ENCODE results near the gene ST8SIA5.

ST8SIA5 gene

DNA sequence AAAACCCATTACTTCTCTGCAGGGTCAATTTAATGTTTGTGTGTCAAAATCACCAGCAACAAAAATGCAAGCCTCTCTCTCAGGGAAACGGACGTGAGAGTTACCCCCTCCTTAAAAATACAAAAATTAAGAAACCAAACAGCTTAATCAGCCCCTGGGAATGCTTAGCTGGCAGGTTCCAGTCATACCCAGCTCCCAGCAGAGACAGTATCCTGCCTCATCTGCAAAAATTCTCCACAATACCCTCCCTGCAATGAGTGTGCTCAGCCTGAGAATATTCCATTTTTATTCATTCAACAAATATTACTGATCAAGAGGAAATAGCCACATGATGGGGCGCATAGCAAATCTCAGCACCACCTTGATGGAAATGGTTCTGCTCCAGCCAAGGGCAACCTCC lies 36.3 kb downstream of the ST8SIA5 start:
- no peak overlapping the region for H4K91ac ChIP-seq (ENCODE audit: low read depth, low read length, poor library complexity)
- H2BK12ac ChIP-seq (ENCODE audit: low read length) = no peak overlapping the region
- H2AK5ac ChIP-seq (ENCODE audit: low read depth, low read length) = no peak overlapping the region
- H3K4ac ChIP-seq (ENCODE audit: low read length) = no peak overlapping the region
- no peak overlapping the region for H2BK5ac ChIP-seq (ENCODE audit: low read length)
- H3K36me3 ChIP-seq (replicated peaks in 1 of 2; ENCODE audit: control insufficient read depth in 2 of 2, insufficient read depth in 2 of 2, low read length in 2 of 2) = no peaks in the 10 kb centered on the region
- H3K4me3 ChIP-seq (ENCODE audit: low read length in 2 of 2) = no peak overlapping the region
- no CpG with 5 or more reads among the region's 3 CpGs for WGBS, 2 donors (ENCODE audit: extremely low coverage in 2 of 2, insufficient read length in 2 of 2, insufficient replicate concordance in 1 of 2)
- H4K8ac ChIP-seq (ENCODE audit: low read depth, low read length) = no peak overlapping the region
- no peak overlapping the region for H3K27ac ChIP-seq (replicated peaks; ENCODE audit: low read length)
- no peak for DNase-seq (ENCODE audit: low spot score)
- H3K79me1 ChIP-seq (ENCODE audit: low read depth, low read length) = no peaks in the 10 kb centered on the region
- H3K23ac ChIP-seq (ENCODE audit: low read depth, low read length, poor library complexity) = no peak overlapping the region
- H3K4me2 ChIP-seq (ENCODE audit: insufficient read depth, low read length, poor library complexity, severe bottlenecking) = no peak overlapping the region
- H2AFZ ChIP-seq (ENCODE audit: low read length) = no peak overlapping the region
- H3K18ac ChIP-seq (ENCODE audit: low read length) = no peak overlapping the region
- H2BK15ac ChIP-seq (ENCODE audit: low read length) = no peak overlapping the region
- H2BK120ac ChIP-seq (ENCODE audit: low read depth, low read length) = no peak overlapping the region
- no peaks in the 10 kb centered on the region for H3K27me3 ChIP-seq (ENCODE audit: control insufficient read depth in 3 of 3, insufficient read depth in 3 of 3, low read depth in 1 of 3, low read length in 3 of 3)
- no peak overlapping the region for H3K9ac ChIP-seq (ENCODE audit: low read depth, low read length, poor library complexity)
- H3K4me1 ChIP-seq (ENCODE audit: control insufficient read depth in 2 of 2, insufficient read depth in 1 of 2, low read depth in 1 of 2, low read length in 2 of 2) = peaks cover 4 to 13% of the 10 kb centered on the region in 2 donors
- H3K14ac ChIP-seq (ENCODE audit: low read length) = no peak overlapping the region
- no peaks in the 10 kb centered on the region for H3K9me3 ChIP-seq (replicated peaks in 1 of 2; ENCODE audit: control insufficient read depth in 2 of 2, insufficient read depth in 1 of 2, low read depth in 1 of 2, low read length in 2 of 2)

- H3K27me3 ChIP-seq (ENCODE audit: control insufficient read depth in 3 of 3, insufficient read depth in 3 of 3, low read depth in 1 of 3, low read length in 3 of 3) = no peaks in the 10 kb centered on the region
- no peak overlapping the region for H3K4me2 ChIP-seq (ENCODE audit: insufficient read depth, low read length, poor library complexity, severe bottlenecking)
- no peak for DNase-seq (ENCODE audit: low spot score)
- no peak overlapping the region for H3K4me3 ChIP-seq (ENCODE audit: low read length in 2 of 2)
- H3K23ac ChIP-seq (ENCODE audit: low read depth, low read length, poor library complexity) = no peak overlapping the region
- no peak overlapping the region for H3K9ac ChIP-seq (ENCODE audit: low read depth, low read length, poor library complexity)
- no peak overlapping the region for H3K18ac ChIP-seq (ENCODE audit: low read length)
- H2BK5ac ChIP-seq (ENCODE audit: low read length) = no peak overlapping the region
- no peaks in the 10 kb centered on the region for H3K9me3 ChIP-seq (replicated peaks in 1 of 2; ENCODE audit: control insufficient read depth in 2 of 2, insufficient read depth in 1 of 2, low read depth in 1 of 2, low read length in 2 of 2)
- H3K4ac ChIP-seq (ENCODE audit: low read length) = no peak overlapping the region
- H3K14ac ChIP-seq (ENCODE audit: low read length) = no peak overlapping the region
- H3K4me1 ChIP-seq (ENCODE audit: control insufficient read depth in 2 of 2, insufficient read depth in 1 of 2, low read depth in 1 of 2, low read length in 2 of 2) = peaks cover 4 to 13% of the 10 kb centered on the region in 2 donors
- no peak overlapping the region for H4K91ac ChIP-seq (ENCODE audit: low read depth, low read length, poor library complexity)
- H4K8ac ChIP-seq (ENCODE audit: low read depth, low read length) = no peak overlapping the region
- H2AK5ac ChIP-seq (ENCODE audit: low read depth, low read length) = no peak overlapping the region
- no peak overlapping the region for H3K27ac ChIP-seq (replicated peaks; ENCODE audit: low read length)
- no CpG with 5 or more reads among the region's 7 CpGs for WGBS, 2 donors (ENCODE audit: extremely low coverage in 2 of 2, insufficient read length in 2 of 2, insufficient replicate concordance in 1 of 2)
- H3K36me3 ChIP-seq (replicated peaks in 1 of 2; ENCODE audit: control insufficient read depth in 2 of 2, insufficient read depth in 2 of 2, low read length in 2 of 2) = no peaks in the 10 kb centered on the region
- no peaks in the 10 kb centered on the region for H3K79me1 ChIP-seq (ENCODE audit: low read depth, low read length)
- no peak overlapping the region for H2BK12ac ChIP-seq (ENCODE audit: low read length)
- H2BK15ac ChIP-seq (ENCODE audit: low read length) = no peak overlapping the region
- H2BK120ac ChIP-seq (ENCODE audit: low read depth, low read length) = no peak overlapping the region
- no peak overlapping the region for H2AFZ ChIP-seq (ENCODE audit: low read length)
These were observed 36.8 kb downstream of the ST8SIA5 start for GRCh38 chr18:46720092-46720491.

DNA sequence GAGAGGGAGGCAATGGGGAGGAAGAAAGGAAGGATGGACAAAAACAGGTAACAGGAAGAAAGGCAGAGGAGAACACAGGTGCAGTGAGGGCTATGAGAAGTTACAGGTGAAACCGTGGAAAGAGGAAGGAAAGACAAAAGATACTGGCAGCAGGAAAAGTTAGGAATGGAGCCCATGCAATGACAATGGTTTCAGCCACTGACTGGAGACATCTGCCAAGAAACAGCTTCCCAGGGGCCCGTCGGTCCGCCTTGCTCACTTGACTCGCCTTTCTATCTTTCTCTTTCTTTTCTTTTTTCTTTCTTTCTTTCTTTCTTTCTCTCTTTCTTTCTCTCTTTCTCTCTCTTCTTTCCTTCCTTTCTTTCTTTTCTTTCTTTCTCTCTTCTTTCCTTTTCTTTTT lies 37.5 kb downstream of the ST8SIA5 start:
- no peak overlapping the region for H3K9ac ChIP-seq (ENCODE audit: low read depth, low read length, poor library complexity)
- H3K4me3 ChIP-seq (ENCODE audit: low read length in 2 of 2) = no peak overlapping the region
- H2BK120ac ChIP-seq (ENCODE audit: low read depth, low read length) = no peak overlapping the region
- H3K4me1 ChIP-seq (ENCODE audit: control insufficient read depth in 2 of 2, insufficient read depth in 1 of 2, low read depth in 1 of 2, low read length in 2 of 2) = peaks cover 4 to 13% of the 10 kb centered on the region in 2 donors
- H2BK5ac ChIP-seq (ENCODE audit: low read length) = no peak overlapping the region
- no peak overlapping the region for H2BK12ac ChIP-seq (ENCODE audit: low read length)
- no peak for DNase-seq (ENCODE audit: low spot score)
- H3K18ac ChIP-seq (ENCODE audit: low read length) = no peak overlapping the region
- no peak overlapping the region for H3K4me2 ChIP-seq (ENCODE audit: insufficient read depth, low read length, poor library complexity, severe bottlenecking)
- no peak overlapping the region for H3K14ac ChIP-seq (ENCODE audit: low read length)
- H3K23ac ChIP-seq (ENCODE audit: low read depth, low read length, poor library complexity) = no peak overlapping the region
- no peak overlapping the region for H2AK5ac ChIP-seq (ENCODE audit: low read depth, low read length)
- H3K9me3 ChIP-seq (replicated peaks in 1 of 2; ENCODE audit: control insufficient read depth in 2 of 2, insufficient read depth in 1 of 2, low read depth in 1 of 2, low read length in 2 of 2) = no peaks in the 10 kb centered on the region
- no peak overlapping the region for H3K27ac ChIP-seq (replicated peaks; ENCODE audit: low read length)
- H3K79me1 ChIP-seq (ENCODE audit: low read depth, low read length) = no peaks in the 10 kb centered on the region
- peaks cover 0 to 2% (median 0%) of the 10 kb centered on the region in 3 experiments for H3K27me3 ChIP-seq (ENCODE audit: control insufficient read depth in 3 of 3, insufficient read depth in 3 of 3, low read depth in 1 of 3, low read length in 3 of 3)
- no peak overlapping the region for H4K91ac ChIP-seq (ENCODE audit: low read depth, low read length, poor library complexity)
- no peak overlapping the region for H2BK15ac ChIP-seq (ENCODE audit: low read length)
- no peak overlapping the region for H3K4ac ChIP-seq (ENCODE audit: low read length)
- no peak overlapping the region for H4K8ac ChIP-seq (ENCODE audit: low read depth, low read length)
- H3K36me3 ChIP-seq (replicated peaks in 1 of 2; ENCODE audit: control insufficient read depth in 2 of 2, insufficient read depth in 2 of 2, low read length in 2 of 2) = no peaks in the 10 kb centered on the region
- WGBS, 2 donors (ENCODE audit: extremely low coverage in 2 of 2, insufficient read length in 2 of 2, insufficient replicate concordance in 1 of 2) = no CpG with 5 or more reads among the region's 5 CpGs
- H2AFZ ChIP-seq (ENCODE audit: low read length) = no peak overlapping the region

GRCh38 chr18:46718501-46719341 lies 38.1 kb downstream of the ST8SIA5 start:
- H3K4me1 ChIP-seq (ENCODE audit: control insufficient read depth in 2 of 2, insufficient read depth in 1 of 2, low read depth in 1 of 2, low read length in 2 of 2) = peaks cover 4 to 13% of the 10 kb centered on the region in 2 donors
- H3K14ac ChIP-seq (ENCODE audit: low read length) = no peak overlapping the region
- no CpG with 5 or more reads among the region's 10 CpGs for WGBS, 2 donors (ENCODE audit: extremely low coverage in 2 of 2, insufficient read length in 2 of 2, insufficient replicate concordance in 1 of 2)
- no peaks in the 10 kb centered on the region for H3K9me3 ChIP-seq (replicated peaks in 1 of 2; ENCODE audit: control insufficient read depth in 2 of 2, insufficient read depth in 1 of 2, low read depth in 1 of 2, low read length in 2 of 2)
- H3K79me1 ChIP-seq (ENCODE audit: low read depth, low read length) = no peaks in the 10 kb centered on the region
- H3K4me2 ChIP-seq (ENCODE audit: insufficient read depth, low read length, poor library complexity, severe bottlenecking) = no peak overlapping the region
- H2BK120ac ChIP-seq (ENCODE audit: low read depth, low read length) = no peak overlapping the region
- H2BK12ac ChIP-seq (ENCODE audit: low read length) = no peak overlapping the region
- H3K18ac ChIP-seq (ENCODE audit: low read length) = no peak overlapping the region
- H4K8ac ChIP-seq (ENCODE audit: low read depth, low read length) = no peak overlapping the region
- no peak overlapping the region for H3K9ac ChIP-seq (ENCODE audit: low read depth, low read length, poor library complexity)
- peaks cover 0 to 7% (median 0%) of the 10 kb centered on the region in 3 experiments for H3K27me3 ChIP-seq (ENCODE audit: control insufficient read depth in 3 of 3, insufficient read depth in 3 of 3, low read depth in 1 of 3, low read length in 3 of 3)
- H3K4ac ChIP-seq (ENCODE audit: low read length) = no peak overlapping the region
- H3K36me3 ChIP-seq (replicated peaks in 1 of 2; ENCODE audit: control insufficient read depth in 2 of 2, insufficient read depth in 2 of 2, low read length in 2 of 2) = no peaks in the 10 kb centered on the region
- H3K23ac ChIP-seq (ENCODE audit: low read depth, low read length, poor library complexity) = no peak overlapping the region
- no peak overlapping the region for H3K27ac ChIP-seq (replicated peaks; ENCODE audit: low read length)
- no peak overlapping the region for H2AK5ac ChIP-seq (ENCODE audit: low read depth, low read length)
- H2BK5ac ChIP-seq (ENCODE audit: low read length) = no peak overlapping the region
- no peak overlapping the region for H2BK15ac ChIP-seq (ENCODE audit: low read length)
- no peak overlapping the region for H3K4me3 ChIP-seq (ENCODE audit: low read length in 2 of 2)
- no peak overlapping the region for H4K91ac ChIP-seq (ENCODE audit: low read depth, low read length, poor library complexity)
- no peak overlapping the region for H2AFZ ChIP-seq (ENCODE audit: low read length)
- no peak for DNase-seq (ENCODE audit: low spot score)
